ENCODE results near the gene EPHB2.

Gene EPHB2

DNA sequence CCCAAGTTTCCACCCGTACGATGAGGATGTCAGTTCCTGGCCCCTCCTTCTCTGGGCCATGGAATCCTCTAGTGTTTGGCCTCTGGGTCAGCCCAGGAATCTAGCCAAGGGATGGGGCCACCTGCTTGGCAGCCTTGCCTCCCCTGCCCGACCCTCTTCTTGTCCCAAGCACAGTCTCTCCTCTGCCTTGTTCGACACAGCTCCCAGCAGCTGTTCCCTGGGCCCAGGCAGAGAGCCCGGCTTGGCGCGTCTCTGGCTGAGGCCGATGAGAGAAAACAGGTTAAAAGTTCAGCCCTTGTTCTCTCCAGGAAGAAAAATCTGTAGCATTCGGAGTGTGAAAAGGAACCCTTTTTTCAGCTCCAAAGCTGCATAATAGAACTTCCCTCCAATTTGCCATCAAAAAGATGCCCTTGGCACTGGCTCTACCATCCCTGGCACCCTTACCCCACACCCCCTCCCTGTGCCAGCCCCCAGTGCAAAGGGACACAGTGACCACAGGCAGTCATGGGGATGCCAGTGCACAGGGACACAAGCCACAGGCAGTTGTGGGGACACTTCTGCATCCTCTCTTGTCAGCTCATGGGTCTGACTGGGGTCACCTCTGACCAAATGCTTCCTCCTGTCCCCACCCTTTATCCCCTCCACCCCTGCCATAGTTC lies 68.4 kb downstream of the EPHB2 start:
- H3K4me1 ChIP-seq (ENCODE audit: control insufficient read depth, insufficient read depth, low read length) = no peaks in the 10 kb centered on the region
- H3K27me3 ChIP-seq (ENCODE audit: control insufficient read depth, insufficient read depth, low read length) = no peaks in the 10 kb centered on the region
- no peaks in the 10 kb centered on the region for H3K9me3 ChIP-seq (ENCODE audit: control insufficient read depth, low read length)
- no peaks in the 10 kb centered on the region for H3K36me3 ChIP-seq (ENCODE audit: control insufficient read depth, insufficient read depth, low read length)
- no peak overlapping the region for H3K9ac ChIP-seq (ENCODE audit: low read length)
- no peak overlapping the region for H3K4me3 ChIP-seq (ENCODE audit: low read length)

DNA sequence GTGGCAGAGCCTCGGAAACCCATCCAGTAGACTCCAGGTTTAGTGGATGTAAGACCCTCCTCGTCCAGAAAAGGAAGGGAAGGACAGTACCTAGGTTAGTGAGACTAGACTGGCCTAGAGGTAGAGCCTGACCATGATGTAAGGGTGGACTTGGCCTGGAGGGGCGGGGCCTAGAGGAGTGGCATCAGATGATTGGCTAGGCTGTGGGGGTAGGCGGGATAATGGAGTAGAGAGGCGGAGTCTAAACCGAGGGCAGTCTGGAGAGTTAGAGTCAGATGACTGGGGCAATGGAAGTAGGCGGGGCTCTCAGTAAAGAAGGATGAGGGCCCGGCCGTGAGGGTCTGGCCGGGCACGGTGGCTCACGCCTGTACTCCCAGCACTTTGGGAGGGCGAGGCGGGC lies 70.1 kb downstream of the EPHB2 start:
- Histone ChIP-seq H3K9ac (ENCODE audit: low read length) (no peak overlapping the region), H3K4me3 (ENCODE audit: low read length) (no peak overlapping the region), H3K36me3 (ENCODE audit: control insufficient read depth, insufficient read depth, low read length) (no peaks in the 10 kb centered on the region), H3K27me3 (ENCODE audit: control insufficient read depth, insufficient read depth, low read length) (no peaks in the 10 kb centered on the region), H3K4me1 (ENCODE audit: control insufficient read depth, insufficient read depth, low read length) (no peaks in the 10 kb centered on the region), H3K9me3 (ENCODE audit: control insufficient read depth, low read length) (no peaks in the 10 kb centered on the region)

DNA sequence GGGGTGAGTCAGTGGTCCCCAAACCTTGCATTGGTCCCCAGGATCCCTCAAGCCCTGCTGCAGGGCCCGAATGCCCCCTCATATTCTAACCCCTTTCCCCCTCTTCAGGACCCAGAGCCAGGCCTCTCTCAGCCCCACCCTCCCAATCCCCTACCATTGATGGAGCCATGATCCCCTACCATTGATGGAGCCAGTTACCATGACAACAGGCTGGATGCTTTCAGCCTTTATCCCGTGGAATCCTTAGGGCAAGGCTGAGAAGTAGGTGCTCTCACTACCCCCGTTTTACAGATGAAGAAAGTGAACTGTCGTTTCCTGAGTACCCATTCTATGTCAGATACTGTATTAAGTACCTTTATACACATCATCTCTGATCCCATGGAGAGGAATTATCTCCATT lies 70.8 kb downstream of the EPHB2 start:
- Histone ChIP-seq H3K36me3 (ENCODE audit: control insufficient read depth, insufficient read depth, low read length) (no peaks in the 10 kb centered on the region), H3K4me1 (ENCODE audit: control insufficient read depth, insufficient read depth, low read length) (no peaks in the 10 kb centered on the region), H3K9ac (ENCODE audit: low read length) (no peak overlapping the region), H3K9me3 (ENCODE audit: control insufficient read depth, low read length) (no peaks in the 10 kb centered on the region), H3K27me3 (ENCODE audit: control insufficient read depth, insufficient read depth, low read length) (no peaks in the 10 kb centered on the region), H3K4me3 (ENCODE audit: low read length) (no peak overlapping the region)

DNA sequence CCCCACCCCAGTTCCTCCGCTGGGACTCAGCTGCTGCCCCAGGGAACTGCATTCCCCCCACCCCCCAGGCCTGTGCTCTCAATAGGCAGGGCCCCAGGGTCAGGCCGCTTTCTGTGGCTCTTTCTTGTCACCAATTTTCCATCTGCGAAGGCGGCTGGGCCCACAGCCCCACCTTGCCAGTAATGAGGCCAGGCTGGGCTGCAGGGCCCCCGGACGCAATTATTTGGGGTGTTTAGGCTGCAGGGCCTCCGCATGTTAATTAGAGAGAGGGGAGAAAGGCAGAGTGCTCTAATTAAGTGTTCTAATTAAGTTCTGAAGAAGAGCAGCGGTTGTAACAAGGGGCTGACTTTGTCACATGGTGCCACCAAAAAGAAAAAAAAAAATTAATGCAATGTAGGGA lies 71.8 kb downstream of the EPHB2 start:
- no peak overlapping the region for H3K4me3 ChIP-seq (ENCODE audit: low read length)
- H3K9me3 ChIP-seq (ENCODE audit: control insufficient read depth, low read length) = no peaks in the 10 kb centered on the region
- H3K36me3 ChIP-seq (ENCODE audit: control insufficient read depth, insufficient read depth, low read length) = no peaks in the 10 kb centered on the region
- no peaks in the 10 kb centered on the region for H3K4me1 ChIP-seq (ENCODE audit: control insufficient read depth, insufficient read depth, low read length)
- no peaks in the 10 kb centered on the region for H3K27me3 ChIP-seq (ENCODE audit: control insufficient read depth, insufficient read depth, low read length)
- no peak overlapping the region for H3K9ac ChIP-seq (ENCODE audit: low read length)

DNA sequence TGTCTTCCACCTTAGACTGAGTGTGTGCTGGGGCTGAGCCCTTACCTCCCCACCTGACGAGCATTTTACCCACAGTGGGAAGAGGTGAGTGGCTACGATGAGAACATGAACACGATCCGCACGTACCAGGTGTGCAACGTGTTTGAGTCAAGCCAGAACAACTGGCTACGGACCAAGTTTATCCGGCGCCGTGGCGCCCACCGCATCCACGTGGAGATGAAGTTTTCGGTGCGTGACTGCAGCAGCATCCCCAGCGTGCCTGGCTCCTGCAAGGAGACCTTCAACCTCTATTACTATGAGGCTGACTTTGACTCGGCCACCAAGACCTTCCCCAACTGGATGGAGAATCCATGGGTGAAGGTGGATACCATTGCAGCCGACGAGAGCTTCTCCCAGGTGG lies 73.7 kb downstream of the EPHB2 start:
- H3K36me3 ChIP-seq (ENCODE audit: control insufficient read depth, insufficient read depth, low read length) = no peaks in the 10 kb centered on the region
- H3K9me3 ChIP-seq (ENCODE audit: control insufficient read depth, low read length) = no peaks in the 10 kb centered on the region
- no peaks in the 10 kb centered on the region for H3K27me3 ChIP-seq (ENCODE audit: control insufficient read depth, insufficient read depth, low read length)
- no peaks in the 10 kb centered on the region for H3K4me1 ChIP-seq (ENCODE audit: control insufficient read depth, insufficient read depth, low read length)
- H3K9ac ChIP-seq (ENCODE audit: low read length) = no peak overlapping the region
- H3K4me3 ChIP-seq (ENCODE audit: low read length) = no peak overlapping the region

DNA sequence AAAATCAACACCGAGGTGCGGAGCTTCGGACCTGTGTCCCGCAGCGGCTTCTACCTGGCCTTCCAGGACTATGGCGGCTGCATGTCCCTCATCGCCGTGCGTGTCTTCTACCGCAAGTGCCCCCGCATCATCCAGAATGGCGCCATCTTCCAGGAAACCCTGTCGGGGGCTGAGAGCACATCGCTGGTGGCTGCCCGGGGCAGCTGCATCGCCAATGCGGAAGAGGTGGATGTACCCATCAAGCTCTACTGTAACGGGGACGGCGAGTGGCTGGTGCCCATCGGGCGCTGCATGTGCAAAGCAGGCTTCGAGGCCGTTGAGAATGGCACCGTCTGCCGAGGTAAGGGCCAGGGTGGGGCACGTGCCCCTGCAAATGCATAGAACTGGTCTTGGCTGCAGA lies 74.1 kb downstream of the EPHB2 start:
- no peak overlapping the region for H3K9ac ChIP-seq (ENCODE audit: low read length)
- H3K4me1 ChIP-seq (ENCODE audit: control insufficient read depth, insufficient read depth, low read length) = no peaks in the 10 kb centered on the region
- no peaks in the 10 kb centered on the region for H3K36me3 ChIP-seq (ENCODE audit: control insufficient read depth, insufficient read depth, low read length)
- no peak overlapping the region for H3K4me3 ChIP-seq (ENCODE audit: low read length)
- H3K27me3 ChIP-seq (ENCODE audit: control insufficient read depth, insufficient read depth, low read length) = no peaks in the 10 kb centered on the region
- no peaks in the 10 kb centered on the region for H3K9me3 ChIP-seq (ENCODE audit: control insufficient read depth, low read length)

DNA sequence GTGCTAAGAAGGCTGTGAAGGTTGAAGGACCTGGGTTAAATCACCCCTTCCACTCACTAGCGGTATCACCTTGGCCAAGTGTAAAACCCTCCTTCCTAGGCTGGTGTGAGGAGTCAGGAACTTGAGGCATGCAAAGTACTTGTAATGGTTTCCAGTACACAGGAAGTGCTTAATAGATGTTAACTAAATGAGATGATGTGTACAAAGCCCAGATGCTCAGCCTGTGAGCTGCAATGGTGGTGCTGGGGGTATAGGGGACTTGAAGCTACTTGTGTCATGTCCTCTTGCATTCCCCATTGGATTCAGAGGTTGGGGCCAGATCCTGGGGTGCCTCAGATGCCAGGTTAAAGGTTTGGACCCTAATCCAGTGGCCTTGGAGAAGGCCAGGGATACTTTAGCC lies 75.5 kb downstream of the EPHB2 start:
- Histone ChIP-seq H3K36me3 (ENCODE audit: control insufficient read depth, insufficient read depth, low read length) (no peaks in the 10 kb centered on the region), H3K27me3 (ENCODE audit: control insufficient read depth, insufficient read depth, low read length) (no peaks in the 10 kb centered on the region), H3K4me3 (ENCODE audit: low read length) (no peak overlapping the region), H3K9ac (ENCODE audit: low read length) (no peak overlapping the region), H3K9me3 (ENCODE audit: control insufficient read depth, low read length) (no peaks in the 10 kb centered on the region), H3K4me1 (ENCODE audit: control insufficient read depth, insufficient read depth, low read length) (peaks cover 11% of the 10 kb centered on the region)

DNA sequence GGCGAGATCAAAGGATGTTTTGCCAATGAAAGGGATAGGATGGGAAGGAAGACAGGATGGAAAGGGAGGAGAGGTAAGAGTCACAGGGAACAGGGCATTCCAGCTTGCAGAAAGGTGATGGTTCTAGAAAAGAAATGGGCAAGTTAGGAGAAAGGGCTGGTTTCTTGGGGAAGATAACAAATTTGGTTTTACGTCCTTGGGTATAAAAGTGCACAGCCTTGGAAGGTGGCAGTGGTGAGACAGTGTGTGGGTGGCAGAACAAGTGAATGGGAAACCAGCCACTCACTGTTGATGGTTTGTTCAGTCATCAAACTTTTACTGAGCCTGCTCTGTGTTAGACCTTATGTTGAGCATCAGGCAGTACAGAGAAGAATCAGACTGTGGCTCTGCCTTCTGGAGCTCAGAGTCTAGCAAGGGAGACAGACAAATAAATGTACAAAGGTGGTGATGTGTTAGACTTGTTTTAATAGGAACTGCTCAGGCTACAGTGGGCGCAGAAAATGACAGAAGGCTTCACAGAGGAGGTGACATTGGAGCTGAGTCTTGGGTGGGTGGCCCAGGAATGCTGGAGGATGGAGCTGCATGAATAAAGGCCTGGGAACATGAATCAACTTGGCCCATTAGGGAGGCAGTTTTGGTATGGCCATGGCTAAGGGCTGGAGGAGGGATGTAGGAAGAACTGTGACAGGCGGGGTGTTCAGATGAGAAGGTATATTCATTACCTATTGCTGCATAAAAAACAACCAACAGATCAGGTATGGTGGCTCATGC lies 76.3 kb downstream of the EPHB2 start:
- H3K9me3 ChIP-seq (ENCODE audit: control insufficient read depth, low read length) = no peaks in the 10 kb centered on the region
- H3K36me3 ChIP-seq (ENCODE audit: control insufficient read depth, insufficient read depth, low read length) = no peaks in the 10 kb centered on the region
- H3K27me3 ChIP-seq (ENCODE audit: control insufficient read depth, insufficient read depth, low read length) = no peaks in the 10 kb centered on the region
- H3K9ac ChIP-seq (ENCODE audit: low read length) = no peak overlapping the region
- H3K4me1 ChIP-seq (ENCODE audit: control insufficient read depth, insufficient read depth, low read length) = peaks cover 11% of the 10 kb centered on the region
- H3K4me3 ChIP-seq (ENCODE audit: low read length) = no peak overlapping the region

DNA sequence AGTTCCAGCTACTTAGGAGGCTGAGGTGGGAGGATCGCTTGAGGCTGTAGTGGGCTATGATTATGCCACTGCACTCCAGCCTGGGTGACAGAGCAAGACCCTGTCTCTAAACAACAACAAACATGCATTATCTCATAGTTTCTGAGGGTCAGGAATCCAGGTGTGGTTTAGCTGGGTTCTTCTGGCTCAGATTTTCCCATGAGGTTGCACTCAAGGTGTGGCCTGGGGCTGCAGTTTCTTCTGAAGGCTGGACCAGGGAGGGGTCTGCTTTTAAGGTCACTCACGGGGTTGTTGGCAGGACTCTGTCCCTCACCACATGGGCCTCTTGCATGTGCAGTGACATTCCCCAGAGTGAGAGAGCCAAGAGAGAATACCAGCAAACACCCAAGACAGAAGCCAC lies 77.0 kb downstream of the EPHB2 start:
- Histone ChIP-seq H3K4me3 (ENCODE audit: low read length) (no peak overlapping the region), H3K4me1 (ENCODE audit: control insufficient read depth, insufficient read depth, low read length) (peaks cover 11% of the 10 kb centered on the region), H3K9me3 (ENCODE audit: control insufficient read depth, low read length) (no peaks in the 10 kb centered on the region), H3K36me3 (ENCODE audit: control insufficient read depth, insufficient read depth, low read length) (no peaks in the 10 kb centered on the region), H3K9ac (ENCODE audit: low read length) (no peak overlapping the region), H3K27me3 (ENCODE audit: control insufficient read depth, insufficient read depth, low read length) (no peaks in the 10 kb centered on the region)

DNA sequence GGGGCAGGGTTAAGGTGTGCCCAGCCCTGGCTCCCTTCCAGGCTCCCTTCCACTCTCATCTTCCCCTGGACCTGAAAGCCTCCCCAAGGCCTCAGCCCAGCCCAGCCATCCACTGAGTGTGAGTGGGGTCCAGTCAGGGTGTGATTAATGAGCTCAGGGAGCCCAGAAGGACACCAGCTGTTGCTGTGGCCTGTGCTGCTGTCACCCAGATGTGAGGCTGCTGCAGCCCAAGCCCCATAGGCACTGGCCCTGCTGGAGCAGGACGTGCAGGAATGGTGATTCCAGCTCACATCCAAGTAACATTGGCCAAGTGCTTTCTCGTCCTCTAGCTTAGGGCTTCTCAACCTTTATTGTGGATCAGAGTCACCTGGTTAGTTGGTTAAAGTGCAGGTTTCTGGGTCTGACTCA lies 77.6 kb downstream of the EPHB2 start:
- H3K4me3 ChIP-seq (ENCODE audit: low read length) = no peak overlapping the region
- H3K27me3 ChIP-seq (ENCODE audit: control insufficient read depth, insufficient read depth, low read length) = no peaks in the 10 kb centered on the region
- no peaks in the 10 kb centered on the region for H3K9me3 ChIP-seq (ENCODE audit: control insufficient read depth, low read length)
- H3K36me3 ChIP-seq (ENCODE audit: control insufficient read depth, insufficient read depth, low read length) = no peaks in the 10 kb centered on the region
- peaks cover 11% of the 10 kb centered on the region for H3K4me1 ChIP-seq (ENCODE audit: control insufficient read depth, insufficient read depth, low read length)
- no peak overlapping the region for H3K9ac ChIP-seq (ENCODE audit: low read length)

DNA sequence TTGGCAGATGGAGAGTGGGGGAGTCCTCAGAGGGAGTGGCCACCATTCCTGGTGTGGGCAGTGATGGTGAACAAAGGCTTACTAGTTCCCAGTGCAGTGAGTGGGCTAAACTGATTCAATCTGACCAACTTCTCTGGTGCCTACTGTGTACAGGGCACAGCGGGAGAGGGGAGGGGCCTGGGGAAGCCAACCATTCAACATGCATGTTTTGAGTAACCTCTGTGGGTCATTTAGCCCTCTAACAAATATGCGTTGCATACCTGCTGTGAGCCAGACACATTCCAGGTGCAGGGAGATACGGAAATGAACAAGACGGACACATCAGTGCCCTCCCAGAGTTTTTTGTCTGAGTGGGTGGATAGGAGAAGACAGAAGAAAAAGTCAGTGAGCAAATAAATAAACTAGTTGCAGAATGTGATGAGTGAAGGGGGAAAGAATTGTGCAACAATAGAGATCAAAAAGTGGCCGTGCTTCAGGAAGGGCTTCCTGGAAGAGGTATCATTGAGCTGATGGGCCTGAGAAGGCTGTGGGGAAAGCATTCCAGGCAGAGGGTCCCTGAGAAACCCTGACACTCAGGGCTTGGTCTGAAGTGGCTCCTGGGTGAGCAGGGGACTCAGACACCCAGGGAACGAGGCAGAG lies 78.8 kb downstream of the EPHB2 start:
- H3K9me3 ChIP-seq (ENCODE audit: control insufficient read depth, low read length) = no peaks in the 10 kb centered on the region
- H3K9ac ChIP-seq (ENCODE audit: low read length) = no peak overlapping the region
- no peaks in the 10 kb centered on the region for H3K36me3 ChIP-seq (ENCODE audit: control insufficient read depth, insufficient read depth, low read length)
- H3K4me1 ChIP-seq (ENCODE audit: control insufficient read depth, insufficient read depth, low read length) = peaks cover 13% of the 10 kb centered on the region
- H3K4me3 ChIP-seq (ENCODE audit: low read length) = no peak overlapping the region
- no peaks in the 10 kb centered on the region for H3K27me3 ChIP-seq (ENCODE audit: control insufficient read depth, insufficient read depth, low read length)

DNA sequence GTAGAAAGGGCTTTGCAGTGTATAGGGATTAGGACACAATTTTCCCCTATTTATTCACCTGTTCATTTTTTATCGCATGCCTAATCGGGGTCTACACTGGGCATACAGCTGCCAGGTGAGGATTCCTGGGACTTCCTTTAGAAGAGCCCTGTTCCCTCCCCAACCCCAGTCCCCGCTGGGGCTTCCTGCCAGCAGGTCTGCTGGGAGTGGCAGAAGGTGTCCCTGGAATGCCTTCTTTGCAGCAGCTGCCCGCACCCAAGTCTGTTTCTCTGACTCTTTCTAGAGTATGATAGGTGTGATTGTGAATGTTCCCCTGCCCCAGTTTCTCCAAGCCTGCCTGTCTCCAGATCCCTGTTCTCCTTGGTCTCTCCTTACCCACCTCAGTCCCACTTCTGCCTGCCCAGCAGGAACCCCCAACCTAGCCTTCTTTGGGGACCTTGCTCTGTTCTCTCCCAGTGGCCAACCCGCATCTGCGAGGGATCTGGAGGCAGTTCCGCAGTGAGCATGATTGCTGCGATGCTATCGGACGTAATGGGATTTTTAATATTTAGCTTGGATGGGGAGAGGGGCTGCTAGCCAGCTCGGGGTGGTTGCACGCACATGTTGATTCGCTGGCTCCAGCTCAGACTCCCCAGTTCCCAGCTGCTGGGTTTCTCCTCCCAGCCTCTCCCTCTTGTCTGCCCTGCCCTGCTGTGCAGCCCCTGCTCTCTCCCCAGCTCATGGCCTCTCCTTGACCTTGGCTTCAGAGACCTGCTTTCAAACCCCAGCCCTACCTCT lies 79.8 kb downstream of the EPHB2 start:
- H3K4me3 ChIP-seq (ENCODE audit: low read length) = no peak overlapping the region
- H3K9ac ChIP-seq (ENCODE audit: low read length) = no peak overlapping the region
- H3K36me3 ChIP-seq (ENCODE audit: control insufficient read depth, insufficient read depth, low read length) = no peaks in the 10 kb centered on the region
- H3K4me1 ChIP-seq (ENCODE audit: control insufficient read depth, insufficient read depth, low read length) = peaks cover 20% of the 10 kb centered on the region
- H3K9me3 ChIP-seq (ENCODE audit: control insufficient read depth, low read length) = no peaks in the 10 kb centered on the region
- no peaks in the 10 kb centered on the region for H3K27me3 ChIP-seq (ENCODE audit: control insufficient read depth, insufficient read depth, low read length)
